B cell (primary cell): ENCODE data around the gene GDI2. TPM values are rescaled to one million over a fixed set of nuclear protein-coding genes. Genes with fewer than 3 reads are reported as not detected.
A peak's percentile ranks its signal among the peaks of the same experiment; 100 is the strongest.

Source experiments
- ATAC-seq: fragments of 200-7000 bp; cut with Tn5 transposase; one replicate; pipeline ENCODE4 v1.10.0; 2021; ENCODE audit warnings: low read depth, mild to moderate bottlenecking, moderate number of reproducible peaks, moderate library complexity
- CTCF ChIA-PET: fragments of 350-600 bp; sonication (Branson Sonifier 250); formaldehyde crosslinking; loops from one replicate; lab custom pipeline; 2021; ENCODE audit warnings: antibody characterized with exemption, inconsistent platforms; lab: Charles Lee
- POLR2A ChIA-PET: fragments of 350-600 bp; sonication (Branson Sonifier 250); formaldehyde crosslinking; loops from one replicate; lab custom pipeline; 2021; ENCODE audit warnings: antibody characterized with exemption; lab: Charles Lee
- DNase-seq: peaks from one replicate; pipeline ENCODE4 v3.0.0; 2013
- H2AFZ ChIP-seq: 2 replicates; pipeline ENCODE4 v1.6.1; 2012; ENCODE audit warnings: mild to moderate bottlenecking, low read depth, low read length; ENCODE audit not compliant: insufficient read depth, poor library complexity, severe bottlenecking
- H3K27ac ChIP-seq, 2 donors: 1 replicate in 1 of 2; 2 replicates in 1 of 2; pipeline ENCODE4 v1.5.1; 2012 to 2013; ENCODE audit warnings: low read length in 2 of 2, mild to moderate bottlenecking in 2 of 2, moderate library complexity in 1 of 2
- H3K27me3 ChIP-seq, 4 experiments: fragments of 200-600 bp in 1 of 4; sonication (generic) in 1 of 4; replicated peaks in 1 of 4; 1 replicate in 2 of 4; 2 replicates in 2 of 4; pipeline versions ENCODE4 v1.6.1 to v1.7.0; 2013 to 2016; ENCODE audit warnings: low read length in 3 of 4, mild to moderate bottlenecking in 2 of 4, mixed read lengths in 1 of 4, moderate library complexity in 1 of 4; ENCODE audit not compliant: insufficient read depth in 4 of 4, control insufficient read depth in 3 of 4; ENCODE audit errors: control extremely low read depth in 1 of 4
- H3K36me3 ChIP-seq, 2 experiments: replicated peaks in 1 of 2; 1 replicate in 1 of 2; 2 replicates in 1 of 2; pipeline versions ENCODE4 v1.6.1 to v1.7.1; 2013; ENCODE audit warnings: low read length in 1 of 2; ENCODE audit not compliant: insufficient read depth in 2 of 2, control insufficient read depth in 1 of 2; ENCODE audit errors: control extremely low read depth in 1 of 2, extremely low read depth in 1 of 2
- H3K4me1 ChIP-seq, 2 donors: fragments of 200-600 bp in 1 of 2; sonication (generic) in 1 of 2; 1 replicate in 1 of 2; 2 replicates in 1 of 2; pipeline versions ENCODE4 v1.5.1 to v1.6.1; 2013 to 2017; ENCODE audit warnings: low read length in 2 of 2; ENCODE audit not compliant: control insufficient read depth in 2 of 2, insufficient read depth in 2 of 2
- H3K4me2 ChIP-seq: replicated peaks from 2 replicates; pipeline ENCODE3; 2012; ENCODE audit warnings: mild to moderate bottlenecking, low read depth, low read length; ENCODE audit not compliant: poor library complexity, severe bottlenecking
- H3K4me3 ChIP-seq, 5 experiments: fragments of 200-600 bp in 1 of 5; sonication (generic) in 1 of 5; 1 replicate in 3 of 5; 2 replicates in 2 of 5; pipeline versions ENCODE4 v1.5.1 to v1.7.0; 2011 to 2016; ENCODE audit warnings: low read length in 4 of 5, mild to moderate bottlenecking in 4 of 5, low read depth in 2 of 5, control low read depth in 1 of 5, moderate library complexity in 1 of 5; ENCODE audit not compliant: insufficient read depth in 1 of 5; ENCODE audit errors: control extremely low read depth in 1 of 5, extremely low read depth in 1 of 5
- H3K79me2 ChIP-seq: fragments of 200-600 bp; sonication (generic); one replicate; pipeline ENCODE4 v1.6.0; 2016; ENCODE audit warnings: low read length; ENCODE audit not compliant: control insufficient read depth, insufficient read depth
- H3K9ac ChIP-seq: fragments of 200-600 bp; sonication (generic); 2 replicates; pipeline ENCODE4 v1.6.1; 2017; ENCODE audit warnings: mild to moderate bottlenecking, low read length, moderate library complexity
- H3K9me3 ChIP-seq, 3 donors: one replicate each; pipeline versions ENCODE4 v1.6.1 to v1.7.1; 2013; ENCODE audit warnings: low read length in 2 of 3; ENCODE audit not compliant: control insufficient read depth in 2 of 3, insufficient read depth in 1 of 3; ENCODE audit errors: control extremely low read depth in 1 of 3
- H4K20me1 ChIP-seq: 2 replicates; pipeline ENCODE4 v1.6.0; 2012; ENCODE audit warnings: mild to moderate bottlenecking, low read length; ENCODE audit not compliant: insufficient read depth, control insufficient read depth, poor library complexity, severe bottlenecking
- H3K27ac Mint-ChIP-seq: one replicate; pipeline ENCODE4 v1.8.0; 2021; ENCODE audit warnings: mixed read lengths
- H3K27me3 Mint-ChIP-seq: one replicate; pipeline ENCODE4 v1.8.0; 2021; ENCODE audit warnings: mixed read lengths
- H3K4me1 Mint-ChIP-seq: one replicate; pipeline ENCODE4 v1.8.0; 2021; ENCODE audit warnings: mixed read lengths
- H3K4me3 Mint-ChIP-seq: one replicate; pipeline ENCODE4 v1.8.0; 2021; ENCODE audit warnings: mixed read lengths
- H3K9me3 Mint-ChIP-seq: one replicate; pipeline ENCODE4 v1.8.0; 2022; ENCODE audit warnings: mixed read lengths; ENCODE audit not compliant: insufficient read depth
- CTCF ChIP-seq: fragments of 200-600 bp; IDR thresholded peaks from one replicate; pipeline ENCODE4 v1.8.0; 2022; ENCODE audit warnings: antibody characterized with exemption, mild to moderate bottlenecking
- EZH2 ChIP-seq: IDR thresholded peaks from 2 replicates; pipeline ENCODE4 v1.6.1; 2012; ENCODE audit warnings: borderline replicate concordance, low read depth, mild to moderate bottlenecking, moderate library complexity, low read length; ENCODE audit not compliant: insufficient read depth, poor library complexity, severe bottlenecking
- WGBS: methylation state at CpG from one replicate; pipeline ENCODE4 v1.1.5; 2013; ENCODE audit warnings: missing lambda C conversion rate; ENCODE audit not compliant: insufficient coverage; 5-methylcytosine and 5-hydroxymethylcytosine counted together
- intact Hi-C: fragments of 100-400 bp; cut with micrococcal nuclease; formaldehyde crosslinking; loops from one replicate; pipeline ENCODE4 v1.10.0; 2022
- polyA plus RNA-seq: library from polyadenylated mRNA; depleted of rRNA; stranded (reverse); fragments of >200 nt; gene quantifications from 2 replicates; pipeline ENCODE4 v1.2.3, GENCODE V29; 2012
- total RNA-seq, 2 donors: library from RNA; stranded (reverse); fragments of 120-200 nt in 1 of 2; gene quantifications; 1 replicate in 1 of 2; 2 replicates in 1 of 2; pipeline versions ENCODE4 v1.2.3 to v1.2.4, GENCODE V29; 2013 to 2022

The GDI2 gene
- total and polyA plus RNA-seq, 2 donors (not counting 1 experiment from before 2014, with no cell fraction given) = 91.1 to 187 TPM

GRCh38 chr10:5789626-5790025 lies 23.6 kb downstream of the GDI2 start:
- Histone ChIP-seq H4K20me1 (peaks cover 71% of the 10 kb centered on the region), H3K27ac (no peak overlapping the region), H3K36me3 (peaks cover 10 to 92% of the 10 kb centered on the region in 2 experiments), H3K27me3 (no peaks in the 10 kb centered on the region), H3K4me1 (no peaks in the 10 kb centered on the region), H3K4me2 (no peak overlapping the region), H3K4me3 (no peak overlapping the region), H3K9me3 (no peaks in the 10 kb centered on the region), H2AFZ (no peak overlapping the region), H3K9ac (no peak overlapping the region), H3K79me2 (peaks cover 95% of the 10 kb centered on the region)
- no peak overlapping the region for H3K27ac Mint-ChIP-seq
- TF ChIP-seq EZH2 = no peak
- H3K9me3 Mint-ChIP-seq = no peaks in the 10 kb centered on the region
- ATAC-seq = no peak
- CTCF ChIA-PET = no interaction called here
- intact Hi-C loops = no loop called here
- WGBS = no CpG with 5 or more reads among the region's 2 CpGs
- POLR2A ChIA-PET = no interaction called here
- H3K4me1 Mint-ChIP-seq = peaks cover 1% of the 10 kb centered on the region
- H3K27me3 Mint-ChIP-seq = no peaks in the 10 kb centered on the region
- no peak overlapping the region for H3K4me3 Mint-ChIP-seq
- DNase-seq = no peak

DNA sequence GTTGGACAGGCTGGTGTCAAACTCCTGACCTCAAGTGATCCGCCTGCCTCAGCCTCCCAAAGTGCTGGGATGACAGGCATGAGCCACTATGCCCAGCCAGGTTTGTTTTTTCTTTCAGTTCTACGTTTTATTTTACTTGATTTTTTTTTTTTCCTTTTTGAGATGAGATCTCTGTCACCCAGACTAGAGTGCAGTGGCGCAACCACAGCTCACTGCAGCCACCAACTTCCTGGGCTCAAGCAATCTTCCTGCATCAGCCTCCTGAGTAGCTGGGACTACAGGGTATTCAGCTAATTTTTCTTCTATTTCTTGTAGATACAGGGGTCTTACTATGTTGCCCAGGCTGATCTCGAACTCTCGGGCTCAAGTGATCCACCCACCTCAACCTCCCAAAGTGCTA lies 24.3 kb downstream of the GDI2 start:
- Histone ChIP-seq H3K9me3 (no peaks in the 10 kb centered on the region), H3K36me3 (peaks cover 4 to 93% of the 10 kb centered on the region in 2 experiments), H3K9ac (no peak overlapping the region), H2AFZ (no peak overlapping the region), H3K27ac (peak overlapping the region in 1 of 2 donors; percentile 23), H3K4me3 (no peak overlapping the region), H4K20me1 (peaks cover 66% of the 10 kb centered on the region), H3K4me2 (no peak overlapping the region), H3K79me2 (peaks cover 97% of the 10 kb centered on the region), H3K4me1 (no peaks in the 10 kb centered on the region), H3K27me3 (no peaks in the 10 kb centered on the region)
- no peak for DNase-seq
- no peak overlapping the region for H3K4me3 Mint-ChIP-seq
- no peaks in the 10 kb centered on the region for H3K9me3 Mint-ChIP-seq
- H3K4me1 Mint-ChIP-seq = peaks cover 1% of the 10 kb centered on the region
- no peaks in the 10 kb centered on the region for H3K27me3 Mint-ChIP-seq
- intact Hi-C loops = no loop called here
- no peak for ATAC-seq
- ChIA-PET CTCF (interaction anchor here (0.8 to 1.3 kb wide), 3 partner anchors 22 to 225 kb away, joined by 3 read pairs; no protein-coding TSS in a partner anchor), POLR2A (interaction anchor here (0.7 kb wide), 1 partner anchor 79 kb away, joined by 3 read pairs; no protein-coding TSS in a partner anchor)
- no peak overlapping the region for H3K27ac Mint-ChIP-seq
- no peak for TF ChIP-seq CTCF
- WGBS = 100% methylated on average over 1 of the region's 5 CpGs
